GM12874 (cell line): ENCODE measurements around the gene IFRD2.

Experiments used
- TF ChIP-seq, protein P1 (sequence below): IDR thresholded peaks from 2 replicates; pipeline ENCODE4 v1.5.1; 2011; ENCODE audit warnings: low read depth, mild to moderate bottlenecking, control low read depth, low read length, moderate library complexity; ENCODE audit not compliant: insufficient read depth

IFRD2 gene

GRCh38 chr3:50318615-50319014 lies 26.4 kb upstream of the IFRD2 start:
- TF ChIP-seq, protein P1, sequence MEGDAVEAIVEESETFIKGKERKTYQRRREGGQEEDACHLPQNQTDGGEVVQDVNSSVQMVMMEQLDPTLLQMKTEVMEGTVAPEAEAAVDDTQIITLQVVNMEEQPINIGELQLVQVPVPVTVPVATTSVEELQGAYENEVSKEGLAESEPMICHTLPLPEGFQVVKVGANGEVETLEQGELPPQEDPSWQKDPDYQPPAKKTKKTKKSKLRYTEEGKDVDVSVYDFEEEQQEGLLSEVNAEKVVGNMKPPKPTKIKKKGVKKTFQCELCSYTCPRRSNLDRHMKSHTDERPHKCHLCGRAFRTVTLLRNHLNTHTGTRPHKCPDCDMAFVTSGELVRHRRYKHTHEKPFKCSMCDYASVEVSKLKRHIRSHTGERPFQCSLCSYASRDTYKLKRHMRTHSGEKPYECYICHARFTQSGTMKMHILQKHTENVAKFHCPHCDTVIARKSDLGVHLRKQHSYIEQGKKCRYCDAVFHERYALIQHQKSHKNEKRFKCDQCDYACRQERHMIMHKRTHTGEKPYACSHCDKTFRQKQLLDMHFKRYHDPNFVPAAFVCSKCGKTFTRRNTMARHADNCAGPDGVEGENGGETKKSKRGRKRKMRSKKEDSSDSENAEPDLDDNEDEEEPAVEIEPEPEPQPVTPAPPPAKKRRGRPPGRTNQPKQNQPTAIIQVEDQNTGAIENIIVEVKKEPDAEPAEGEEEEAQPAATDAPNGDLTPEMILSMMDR, result no peak

- TF ChIP-seq, protein P1, result no peak
These were observed 25.9 kb upstream of the IFRD2 start for GRCh38 chr3:50318163-50318562.

GRCh38 chr3:50317300-50317699 lies 25.1 kb upstream of the IFRD2 start:
- TF ChIP-seq, protein P1, result no peak

GRCh38 chr3:50316657-50317242 lies 24.5 kb upstream of the IFRD2 start:
- TF ChIP-seq, protein P1, result no peak

DNA sequence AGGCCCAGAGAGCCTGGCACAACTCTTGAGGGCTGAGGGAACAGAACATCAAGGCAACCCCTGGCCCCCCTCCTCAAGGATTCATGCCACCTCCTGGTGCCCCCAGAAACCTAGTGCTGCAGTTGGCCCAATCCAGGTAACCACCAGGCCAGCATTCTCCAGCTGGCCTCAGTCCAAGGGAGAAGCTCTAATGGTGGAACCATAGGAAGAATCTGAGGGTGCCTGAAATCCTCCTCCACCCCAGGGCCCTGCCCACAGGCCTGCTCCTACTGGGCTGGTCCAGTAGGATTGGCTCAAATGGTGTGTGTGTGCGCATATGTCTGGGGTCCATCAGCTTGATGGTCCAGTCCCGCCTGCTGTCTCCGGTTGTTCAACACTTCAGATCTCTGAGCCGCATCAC lies 22.6 kb upstream of the IFRD2 start:
- TF ChIP-seq, protein P1, result no peak

DNA sequence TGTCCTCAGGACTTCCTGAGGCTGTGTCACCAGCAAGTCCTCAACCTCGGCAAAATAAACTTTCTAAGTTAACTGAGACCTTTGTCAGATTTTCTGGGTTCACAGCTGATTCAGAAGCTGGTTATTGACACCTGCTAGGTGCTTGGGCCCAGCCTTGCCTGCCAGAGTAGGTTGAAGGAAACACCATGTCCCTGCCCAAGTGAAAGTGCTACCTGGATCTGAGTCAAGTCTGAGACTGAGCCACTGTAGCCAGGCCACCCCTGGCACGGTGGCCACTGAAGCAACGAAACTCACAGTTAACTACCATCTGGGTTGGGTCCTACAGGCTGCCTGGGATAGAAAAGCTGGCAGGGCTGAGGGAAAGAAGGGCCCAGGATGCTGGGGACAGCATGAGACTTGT lies 22.1 kb upstream of the IFRD2 start:
- TF ChIP-seq, protein P1, result no peak

GRCh38 chr3:50304601-50305000 lies 12.4 kb upstream of the IFRD2 start:
- TF ChIP-seq, protein P1, result no peak
